ENCODE data around the gene TRAF3IP3. TPM values are rescaled to one million over a fixed set of nuclear protein-coding genes. Genes with fewer than 3 reads are reported as not detected.
A peak's percentile ranks its signal among the peaks of the same experiment; 100 is the strongest.

TRAF3IP3 gene
- total and polyA plus RNA-seq, 2 of the 13 experiments (the other 11 are each of a cell fraction or from before 2014, with no cell fraction given): not detected

GRCh38 chr1:209784265-209785169 is 28.7 kb downstream of the TRAF3IP3 start, which contains the start of gene C1orf74 (continued):
- no peak for TF ChIP-seq USF2 (IDR thresholded peaks at IDR 0.05; ENCODE audit: low read depth, low read length)
- TF ChIP-seq USF2 (CRISPR knock-in tag; IDR thresholded peaks at IDR 0.05; ENCODE audit: borderline replicate concordance): no peak
- TF ChIP-seq ZFP37 (CRISPR knock-in tag; IDR thresholded peaks at IDR 0.05; ENCODE audit: borderline replicate concordance): no peak
- TF ChIP-seq RNF2 (conservative IDR thresholded peaks at IDR 0.05; ENCODE audit: low read depth): no peak
- no peak for TF ChIP-seq LBX2 (CRISPR knock-in tag; IDR thresholded peaks at IDR 0.05; ENCODE audit: borderline replicate concordance)
- TF ChIP-seq HOXA7 (CRISPR knock-in tag; IDR thresholded peaks at IDR 0.05): no peak
- no peak for TF ChIP-seq KMT2B (CRISPR knock-in tag; IDR thresholded peaks at IDR 0.05)
- TF ChIP-seq GATAD2A (CRISPR knock-in tag; IDR thresholded peaks at IDR 0.05): no peak; the same call in 1 of the 2 replicates
- no peak for TF ChIP-seq HBP1 (CRISPR knock-in tag; IDR thresholded peaks at IDR 0.05; ENCODE audit: low read depth)
- TF ChIP-seq TEAD2 (CRISPR knock-in tag; IDR thresholded peaks at IDR 0.05): no peak
- no peak for TF ChIP-seq ZBTB7A (CRISPR knock-in tag; IDR thresholded peaks at IDR 0.05)
- TF ChIP-seq ZNF768 (CRISPR knock-in tag; IDR thresholded peaks at IDR 0.05): no peak
- TF ChIP-seq ZFY (CRISPR knock-in tag; IDR thresholded peaks at IDR 0.05): peak; percentile 44; the same call in 1 of the 2 replicates
- TF ChIP-seq ZNF33A (CRISPR knock-in tag; IDR thresholded peaks at IDR 0.05; ENCODE audit: borderline replicate concordance): no peak
- 0 out of 2 replicates have a peak, but pooled peaks have one; percentile 40 for TF ChIP-seq MAZ (IDR thresholded peaks at IDR 0.05; ENCODE audit: borderline replicate concordance, low read depth, low read length)
- TF ChIP-seq MAZ (CRISPR knock-in tag; IDR thresholded peaks at IDR 0.05; ENCODE audit: low read depth): no peak
- no peak for TF ChIP-seq ZNF770 (CRISPR knock-in tag; IDR thresholded peaks at IDR 0.05)
- peak; percentile 82 for TF ChIP-seq SP2 (CRISPR knock-in tag; IDR thresholded peaks at IDR 0.05)
- no peak for TF ChIP-seq MLLT10 (CRISPR knock-in tag; IDR thresholded peaks at IDR 0.05)
- TF ChIP-seq ELK4 (CRISPR knock-in tag; IDR thresholded peaks at IDR 0.05; ENCODE audit: borderline replicate concordance): no peak
- TF ChIP-seq SOX13 (IDR thresholded peaks at IDR 0.05): no peak
- no peak for TF ChIP-seq SOX13 (CRISPR knock-in tag; conservative IDR thresholded peaks at IDR 0.05 in 1 of 2, IDR thresholded peaks at IDR 0.05 in 1 of 2)
- TF ChIP-seq ELF1 (CRISPR knock-in tag; IDR thresholded peaks at IDR 0.05): peak; percentile 86
- no peak for TF ChIP-seq ZNF317 (CRISPR knock-in tag; IDR thresholded peaks at IDR 0.05)

Data from HepG2 (cell line).